ENCODE results near the gene COX4I2. TPM values are rescaled to one million over a fixed set of nuclear protein-coding genes. Genes with fewer than 3 reads are reported as not detected.

The COX4I2 gene
- total RNA-seq, 1 experiment from 2014 or later: not detected

- H3K4me1 ChIP-seq (ENCODE audit: insufficient read depth, low read length, poor library complexity, severe bottlenecking): peaks cover 18% of the 10 kb centered on the region
- DNase-seq (ENCODE audit: low spot score): no peak
- no TSS peak for BruUV-seq (replicated peaks)
- intact Hi-C loops (cut with micrococcal nuclease; ENCODE audit: unreplicated experiment): no loop called here
- ChIA-PET CTCF (interaction anchor here (0.6 kb wide), 1 partner anchor 43 kb away, joined by 4 read pairs; no protein-coding TSS in a partner anchor), POLR2A (ENCODE audit: low non-redundant PET) (interaction anchor here (0.7 kb wide), 1 partner anchor 386 kb away, joined by 3 read pairs; no protein-coding TSS in a partner anchor)
- H3K36me3 ChIP-seq (ENCODE audit: insufficient read depth, low read length, poor library complexity, severe bottlenecking): peaks cover 7% of the 10 kb centered on the region
- TF ChIP-seq CTCF (conservative IDR thresholded peaks at IDR 0.05; ENCODE audit: low read depth, low read length) (no peak), EZH2 (IDR thresholded peaks at IDR 0.05; ENCODE audit: borderline replicate concordance, low read depth, low read length, poor library complexity, severe bottlenecking) (no peak)
- H3K27me3 ChIP-seq (replicated peaks; ENCODE audit: insufficient read depth, low read depth, low read length, poor library complexity): no peaks in the 10 kb centered on the region
- no peaks in the 10 kb centered on the region for H3K9me3 ChIP-seq (ENCODE audit: low read depth, low read length, poor library complexity, severe bottlenecking)
- peak overlapping the region; percentile 39 for H3K27ac ChIP-seq (ENCODE audit: low read depth, low read length, poor library complexity, severe bottlenecking)
- no peak overlapping the region for H3K4me3 ChIP-seq (ENCODE audit: low read depth, low read length, poor library complexity, severe bottlenecking)
Measured at GRCh38 chr20:31685853-31686643, 48.3 kb downstream of the COX4I2 start.

GRCh38 chr20:31687777-31688176 is 50.1 kb downstream of the COX4I2 start:
- DNase-seq (ENCODE audit: low spot score): no peak
- CTCF ChIA-PET: no interaction called here
- intact Hi-C loops (cut with micrococcal nuclease; ENCODE audit: unreplicated experiment): no loop called here
- POLR2A ChIA-PET (ENCODE audit: low non-redundant PET): no interaction called here
- Histone ChIP-seq H3K4me1 (ENCODE audit: insufficient read depth, low read length, poor library complexity, severe bottlenecking) (peaks cover 34% of the 10 kb centered on the region), H3K4me3 (ENCODE audit: low read depth, low read length, poor library complexity, severe bottlenecking) (no peak overlapping the region), H3K27me3 (replicated peaks; ENCODE audit: insufficient read depth, low read depth, low read length, poor library complexity) (no peaks in the 10 kb centered on the region), H3K27ac (ENCODE audit: low read depth, low read length, poor library complexity, severe bottlenecking) (no peak overlapping the region), H3K36me3 (ENCODE audit: insufficient read depth, low read length, poor library complexity, severe bottlenecking) (peaks cover 7% of the 10 kb centered on the region), H3K9me3 (ENCODE audit: low read depth, low read length, poor library complexity, severe bottlenecking) (no peaks in the 10 kb centered on the region)
- BruUV-seq (replicated peaks): no TSS peak
- TF ChIP-seq CTCF (conservative IDR thresholded peaks at IDR 0.05; ENCODE audit: low read depth, low read length): no peak
- no peak for TF ChIP-seq EZH2 (IDR thresholded peaks at IDR 0.05; ENCODE audit: borderline replicate concordance, low read depth, low read length, poor library complexity, severe bottlenecking)

- Histone ChIP-seq H3K36me3 (ENCODE audit: insufficient read depth, low read length, poor library complexity, severe bottlenecking) (peaks cover 7% of the 10 kb centered on the region), H3K4me3 (ENCODE audit: low read depth, low read length, poor library complexity, severe bottlenecking) (no peak overlapping the region), H3K27me3 (replicated peaks; ENCODE audit: insufficient read depth, low read depth, low read length, poor library complexity) (no peaks in the 10 kb centered on the region), H3K4me1 (ENCODE audit: insufficient read depth, low read length, poor library complexity, severe bottlenecking) (peaks cover 45% of the 10 kb centered on the region), H3K9me3 (ENCODE audit: low read depth, low read length, poor library complexity, severe bottlenecking) (no peaks in the 10 kb centered on the region), H3K27ac (ENCODE audit: low read depth, low read length, poor library complexity, severe bottlenecking) (no peak overlapping the region)
- ChIA-PET POLR2A (ENCODE audit: low non-redundant PET) (no interaction called here), CTCF (no interaction called here)
- no TSS peak for BruUV-seq (replicated peaks)
- TF ChIP-seq EZH2 (IDR thresholded peaks at IDR 0.05; ENCODE audit: borderline replicate concordance, low read depth, low read length, poor library complexity, severe bottlenecking): no peak
- no peak for TF ChIP-seq CTCF (conservative IDR thresholded peaks at IDR 0.05; ENCODE audit: low read depth, low read length)
- intact Hi-C loops (cut with micrococcal nuclease; ENCODE audit: unreplicated experiment): no loop called here
- no peak for DNase-seq (ENCODE audit: low spot score)
Measured at GRCh38 chr20:31689141-31689540, 51.4 kb downstream of the COX4I2 start.

All from A673 (cell line).